NCI-H82 (cell line): ENCODE results near the gene APOL1.

Experiments
- DNase-seq: peaks from one replicate; lab custom pipeline; 2025; lab: John Stamatoyannopoulos, UW

APOL1 gene

DNA sequence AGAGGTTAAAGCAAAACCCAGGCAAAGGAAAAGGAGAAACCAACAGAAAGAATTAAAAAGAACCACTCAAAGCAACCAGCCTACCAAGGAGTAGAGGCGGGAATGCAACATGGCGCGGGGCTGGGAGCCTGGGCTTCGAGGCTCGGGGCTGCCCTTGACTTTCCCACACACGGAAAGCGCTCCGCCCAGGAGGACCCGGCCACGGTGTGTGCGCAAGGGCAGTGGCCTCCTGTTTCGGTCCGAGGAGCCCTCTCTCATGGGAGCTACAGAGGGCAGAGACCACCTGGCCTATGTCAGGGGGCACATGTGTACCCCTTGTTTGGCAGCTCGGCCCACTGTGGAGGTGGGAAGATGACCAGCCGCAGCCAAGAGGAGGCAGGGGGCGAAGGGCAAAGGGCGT lies 55.9 kb downstream of the APOL1 start:
- no peak for DNase-seq

DNA sequence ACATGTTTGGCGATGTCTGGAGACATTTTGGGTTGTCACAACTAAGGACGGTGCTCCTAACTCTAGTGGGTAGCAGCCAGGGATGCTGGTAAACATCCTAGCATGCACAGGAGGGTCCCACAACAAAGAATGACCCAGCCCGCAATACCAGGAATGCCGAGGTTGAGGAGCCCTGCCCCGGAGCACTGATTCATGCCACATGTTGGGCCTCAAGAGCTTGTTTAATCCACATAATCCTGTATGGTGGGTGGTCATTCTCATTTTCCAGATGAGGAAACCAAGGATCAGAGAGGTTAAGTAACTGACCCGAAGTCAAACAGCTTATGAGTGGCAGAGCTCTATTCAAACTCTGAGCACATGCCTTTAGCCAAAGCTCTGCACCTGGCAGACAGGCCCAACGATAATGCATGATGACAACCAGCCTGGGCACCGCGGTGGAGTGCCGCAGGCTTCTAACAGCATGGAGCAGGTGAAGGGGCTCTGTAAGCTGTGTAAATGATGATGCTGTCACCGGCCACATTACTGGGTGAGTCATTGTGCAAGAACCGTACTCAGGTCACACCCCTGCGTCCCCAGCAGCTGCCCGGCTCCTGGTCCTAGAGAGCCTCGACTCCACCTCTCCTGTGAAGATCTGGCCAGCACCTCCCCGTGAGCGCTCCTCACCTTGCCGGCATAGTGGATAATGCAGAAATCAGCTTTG lies 58.6 kb downstream of the APOL1 start:
- no peak for DNase-seq

DNA sequence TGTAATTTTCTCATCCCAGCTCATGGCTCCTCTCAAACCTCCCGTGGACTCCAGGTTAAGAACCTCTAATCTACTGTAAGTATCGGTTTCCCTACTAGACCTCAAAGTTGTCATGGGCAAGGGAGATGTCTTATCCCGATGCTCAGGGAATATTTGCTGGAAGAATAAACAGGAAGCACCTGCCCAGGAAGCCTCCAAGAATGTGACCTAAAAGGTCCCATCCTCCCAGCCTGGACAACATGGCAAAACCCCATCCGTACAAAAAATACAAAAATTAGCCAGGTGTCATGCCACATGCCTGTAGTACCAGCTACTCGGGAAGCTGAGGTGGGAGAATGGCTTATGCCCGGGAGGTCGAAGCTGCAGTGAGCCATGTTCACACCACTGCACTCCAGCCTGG lies 62.4 kb downstream of the APOL1 start:
- DNase-seq: no peak

GRCh38 chr22:36316419-36316818 lies 63.5 kb downstream of the APOL1 start:
- DNase-seq: no peak
